Measurements from ENCODE around the gene ST7.

GRCh38 chr7:117271566-117271965 lies 318.3 kb downstream of the ST7 start:
- no peak for TF ChIP-seq CTCF (IDR thresholded peaks at IDR 0.05; ENCODE audit: extremely low read depth in 1 of 2, insufficient read depth in 1 of 2, low read depth in 1 of 2, low read length in 2 of 2)
- no peak for TF ChIP-seq POLR2AphosphoS5 (IDR thresholded peaks at IDR 0.05; ENCODE audit: insufficient read depth, low read depth, low read length)
- no peak for TF ChIP-seq POLR2A (IDR thresholded peaks at IDR 0.05; ENCODE audit: low read depth, low read length)
- TF ChIP-seq EZH2 (IDR thresholded peaks at IDR 0.05; ENCODE audit: borderline replicate concordance, low read depth, low read length, severe bottlenecking): no peak
- no peak for TF ChIP-seq FOS (IDR thresholded peaks at IDR 0.05; ENCODE audit: borderline replicate concordance, insufficient read depth, low read length)
- no peak for TF ChIP-seq MYC (IDR thresholded peaks at IDR 0.05; ENCODE audit: low read depth, low read length)
- TF ChIP-seq GATA2 (IDR thresholded peaks at IDR 0.05; ENCODE audit: insufficient read depth, insufficient read length, low read depth, low read length): no peak

Data from endothelial cell of umbilical vein (primary cell).